HEK293 (cell line): ENCODE results near the gene PDLIM4.

Experiments used
- CTCF ChIA-PET: fragments of 350-600 bp; formaldehyde crosslinking; extraction: SDS; loops from one replicate; lab custom pipeline; 2021; ENCODE audit warnings: antibody characterized with exemption; lab: Yijun Ruan, JAX
- POLR2A ChIA-PET: fragments of 300-600 bp; formaldehyde crosslinking; extraction: SDS; loops from one replicate; lab custom pipeline; 2020; ENCODE audit warnings: antibody characterized with exemption, inconsistent platforms; lab: Yijun Ruan, JAX
- H3K27ac ChIP-seq: fragments of 200-500 bp; sonication (Bioruptor generic); 2 replicates; pipeline ENCODE4 v1.5.1; 2014; ENCODE audit warnings: low read depth, low read length, control low read depth, inconsistent platforms; ENCODE audit errors: extremely low read depth
- H3K36me3 ChIP-seq, 2 experiments: fragments of 200-500 bp in 1 of 2; sonication (Bioruptor generic) in 1 of 2; 1 replicate in 1 of 2; 2 replicates in 1 of 2; pipeline ENCODE4 v1.5.1; 2014 to 2017; ENCODE audit warnings: inconsistent platforms in 2 of 2, low read length in 2 of 2; ENCODE audit not compliant: control insufficient read depth in 2 of 2, insufficient read depth in 1 of 2
- H3K4me1 ChIP-seq: fragments of 200-500 bp; sonication (Bioruptor generic); 2 replicates; pipeline ENCODE4 v1.5.1; 2014; ENCODE audit warnings: mild to moderate bottlenecking, low read length, inconsistent platforms; ENCODE audit not compliant: control insufficient read depth, insufficient read depth
- H3K4me3 ChIP-seq: 2 replicates; pipeline ENCODE4 v1.5.1; 2011; ENCODE audit warnings: low read depth, mild to moderate bottlenecking, control low read depth, low read length, moderate library complexity
- H3K9me3 ChIP-seq: fragments of 200-500 bp; sonication (Bioruptor generic); 2 replicates; pipeline ENCODE4 v1.5.1; 2014; ENCODE audit warnings: low read depth, low read length, inconsistent platforms; ENCODE audit not compliant: control insufficient read depth, insufficient read depth
- AEBP2 ChIP-seq: fragments of 450-650 bp; formaldehyde crosslinking; IDR thresholded peaks from 2 replicates; pipeline ENCODE4 v1.5.1; 2016; ENCODE audit warnings: missing biosample characterization, missing genetic modification characterization, borderline replicate concordance
- CTCF ChIP-seq: fragments of 450-650 bp; formaldehyde crosslinking; IDR thresholded peaks from 2 replicates; pipeline ENCODE4 v1.5.1; 2016; ENCODE audit warnings: missing biosample characterization, missing genetic modification characterization
- ELK4 ChIP-seq: IDR thresholded peaks from 2 replicates; pipeline ENCODE4 v1.6.1; 2011; ENCODE audit warnings: mild to moderate bottlenecking, low read depth, low read length, borderline replicate concordance
- KLF17 ChIP-seq: fragments of 450-650 bp; formaldehyde crosslinking; IDR thresholded peaks from 2 replicates; pipeline ENCODE4 v1.5.1; 2016; ENCODE audit warnings: missing biosample characterization, missing genetic modification characterization
- MZF1 ChIP-seq: fragments of 450-650 bp; formaldehyde crosslinking; IDR thresholded peaks from 2 replicates; pipeline ENCODE4 v1.5.1; 2017; ENCODE audit warnings: missing biosample characterization, missing genetic modification characterization, borderline replicate concordance
- YY1 ChIP-seq: fragments of 450-650 bp; formaldehyde crosslinking; IDR thresholded peaks from 2 replicates; pipeline ENCODE4 v1.5.1; 2018; ENCODE audit warnings: missing biosample characterization, missing genetic modification characterization
- ZEB2 ChIP-seq: fragments of 450-650 bp; formaldehyde crosslinking; IDR thresholded peaks from 2 replicates; pipeline ENCODE4 v1.5.1; 2016; ENCODE audit warnings: missing biosample characterization, missing genetic modification characterization
- ZNF114 ChIP-seq: fragments of 450-650 bp; formaldehyde crosslinking; IDR thresholded peaks from 2 replicates; pipeline ENCODE4 v1.5.0; 2017; ENCODE audit warnings: missing biosample characterization, missing genetic modification characterization
- ZNF121 ChIP-seq: fragments of 450-650 bp; formaldehyde crosslinking; IDR thresholded peaks from 2 replicates; pipeline ENCODE4 v1.5.1; 2016; ENCODE audit warnings: missing biosample characterization, missing genetic modification characterization
- ZNF132 ChIP-seq: fragments of 450-650 bp; formaldehyde crosslinking; IDR thresholded peaks from 2 replicates; pipeline ENCODE4 v1.5.1; 2017; ENCODE audit warnings: missing biosample characterization, missing genetic modification characterization, borderline replicate concordance
- ZNF37A ChIP-seq: fragments of 450-650 bp; IDR thresholded peaks from 2 replicates; pipeline ENCODE4 v1.5.1; 2018; ENCODE audit warnings: missing biosample characterization, missing genetic modification characterization
- ZNF423 ChIP-seq: fragments of 450-650 bp; formaldehyde crosslinking; IDR thresholded peaks from 2 replicates; pipeline ENCODE4 v1.5.1; 2016; ENCODE audit warnings: missing biosample characterization, missing genetic modification characterization
- ZNF521 ChIP-seq: fragments of 450-650 bp; formaldehyde crosslinking; IDR thresholded peaks from 2 replicates; pipeline ENCODE4 v1.5.1; 2017; ENCODE audit warnings: missing biosample characterization, mild to moderate bottlenecking, missing genetic modification characterization
- ZNF660 ChIP-seq: fragments of 450-650 bp; IDR thresholded peaks from 2 replicates; pipeline ENCODE4 v1.5.1; 2018; ENCODE audit warnings: missing biosample characterization, mild to moderate bottlenecking, missing genetic modification characterization
- ZNF701 ChIP-seq: fragments of 450-650 bp; formaldehyde crosslinking; IDR thresholded peaks from 2 replicates; pipeline ENCODE4 v1.5.1; 2016; ENCODE audit warnings: missing biosample characterization, missing genetic modification characterization
- ZNF791 ChIP-seq: fragments of 450-650 bp; formaldehyde crosslinking; IDR thresholded peaks from 2 replicates; pipeline ENCODE4 v1.5.1; 2016; ENCODE audit warnings: missing biosample characterization, missing genetic modification characterization
- ZNF837 ChIP-seq: fragments of 450-650 bp; formaldehyde crosslinking; IDR thresholded peaks from 2 replicates; pipeline ENCODE4 v1.5.1; 2016; ENCODE audit warnings: missing biosample characterization, missing genetic modification characterization
- ZSCAN4 ChIP-seq: fragments of 450-650 bp; formaldehyde crosslinking; IDR thresholded peaks from 2 replicates; pipeline ENCODE4 v1.5.1; 2017; ENCODE audit warnings: missing biosample characterization, missing genetic modification characterization

The PDLIM4 gene

GRCh38 chr5:132308701-132309100, 51.2 kb downstream of the PDLIM4 start (continued):
- no peak for TF ChIP-seq KLF17 (tag by site-specific recombination)
- no peak for TF ChIP-seq ZNF114 (tag by site-specific recombination)
- no peak for TF ChIP-seq ZEB2 (tag by site-specific recombination)
- TF ChIP-seq ZNF521 (tag by site-specific recombination), result no peak
- TF ChIP-seq, all 188 proteins: peak for 0

- Histone ChIP-seq H3K9me3 (no peaks in the 10 kb centered on the region), H3K4me1 (no peaks in the 10 kb centered on the region), H3K4me3 (no peak overlapping the region), H3K27ac (no peak overlapping the region), H3K36me3 (no peaks in the 10 kb centered on the region)
- POLR2A ChIA-PET, result no interaction called here
- no peak for TF ChIP-seq MZF1 (tag by site-specific recombination)
- TF ChIP-seq ZNF837 (tag by site-specific recombination), result no peak
- no peak for TF ChIP-seq ZNF660
- no peak for TF ChIP-seq ELK4
- TF ChIP-seq ZNF37A, result no peak
- TF ChIP-seq ZNF132 (tag by site-specific recombination), result no peak
- CTCF ChIA-PET, result interaction anchor here (0.6 to 1.1 kb wide), 3 partner anchors 12 to 102 kb away, joined by 3 to 5 read pairs (median 3); partner anchors contain the start of gene SLC22A4
These were observed 52.2 kb downstream of the PDLIM4 start for GRCh38 chr5:132309679-132310078.

- no peak overlapping the region for H3K4me3 ChIP-seq
- no peak for TF ChIP-seq YY1
- no peak for TF ChIP-seq KLF17 (tag by site-specific recombination)
- no peak for TF ChIP-seq AEBP2
- TF ChIP-seq ZSCAN4 (tag by site-specific recombination), result no peak
- no peak for TF ChIP-seq ZNF701 (tag by site-specific recombination)
- TF ChIP-seq ZNF791 (tag by site-specific recombination), result no peak
- no peak for TF ChIP-seq CTCF (tag by site-specific recombination)
- no peak for TF ChIP-seq ZNF423 (tag by site-specific recombination)
- TF ChIP-seq ZNF121, result no peak
- TF ChIP-seq, all 188 proteins: peak for 0
- H3K9me3 ChIP-seq, result no peaks in the 10 kb centered on the region
- H3K36me3 ChIP-seq, result no peaks in the 10 kb centered on the region
- ChIA-PET CTCF (interaction anchor here (0.6 to 1.1 kb wide), 6 partner anchors 8 to 102 kb away, joined by 3 to 5 read pairs (median 3); partner anchors contain the start of gene SLC22A4), POLR2A (no interaction called here)
- H3K27ac ChIP-seq, result no peak overlapping the region
- H3K4me1 ChIP-seq, result no peaks in the 10 kb centered on the region
These were observed 52.8 kb downstream of the PDLIM4 start for GRCh38 chr5:132310141-132310834.
